ENCODE measurements around the gene SORCS3. TPM values are rescaled to one million over a fixed set of nuclear protein-coding genes. Genes with fewer than 3 reads are reported as not detected.

Gene SORCS3
- total RNA-seq, 1 experiment from 2014 or later: 0.04 TPM

DNA sequence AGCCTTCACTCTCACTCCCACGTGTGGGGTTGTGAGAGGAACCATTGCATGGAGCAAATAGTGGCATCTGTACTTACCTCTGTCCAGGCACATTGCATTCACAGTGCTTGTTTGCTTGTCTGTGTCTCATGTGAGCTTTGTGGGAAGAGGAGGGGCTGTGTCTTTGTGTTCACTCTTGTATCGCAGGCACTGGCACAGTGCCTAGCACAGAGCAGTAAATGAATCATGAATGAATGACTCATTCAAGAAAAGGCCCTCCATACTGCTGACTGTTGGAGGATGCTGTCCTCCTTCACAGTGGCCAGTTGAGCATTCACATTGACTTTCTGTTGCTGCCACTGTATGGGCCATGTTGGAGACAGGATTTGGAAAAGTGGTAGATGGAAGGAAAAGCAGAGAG, 125.3 kb downstream of the SORCS3 start:
- H3T11ph ChIP-seq (ENCODE audit: low read length): no peak overlapping the region
- H3K23ac ChIP-seq (ENCODE audit: insufficient read length, low read depth, low read length): no peak overlapping the region
- H3K56ac ChIP-seq (ENCODE audit: insufficient read length, low read depth, low read length): no peak overlapping the region
- no peaks in the 10 kb centered on the region; the same call in 1 of the 2 replicates for H3K79me2 ChIP-seq (ENCODE audit: insufficient read depth, low read length)
- H3K4ac ChIP-seq (ENCODE audit: low read depth, low read length): no peak overlapping the region
- H3K9me3 Mint-ChIP-seq: no peaks in the 10 kb centered on the region
- no peak overlapping the region for H2BK5ac ChIP-seq (ENCODE audit: insufficient read length, low read length)
- H3K4me2 ChIP-seq (ENCODE audit: insufficient read depth, insufficient read length, low read length): no peak overlapping the region
- no peak overlapping the region for H4K8ac ChIP-seq (replicated peaks; ENCODE audit: insufficient read length, low read depth, low read length)
- no peak overlapping the region for H2BK15ac ChIP-seq (ENCODE audit: low read depth, low read length)
- no peak overlapping the region for H4K5ac ChIP-seq (ENCODE audit: insufficient read length, low read depth, low read length)
- H2AK5ac ChIP-seq (ENCODE audit: insufficient read length, low read length): no peak overlapping the region
- no peak overlapping the region for H3K27ac ChIP-seq (ENCODE audit: insufficient read length, low read depth, low read length)
- no peaks in the 10 kb centered on the region; the same call in 1 of the 2 replicates for H3K27me3 ChIP-seq (ENCODE audit: insufficient read depth, low read length)
- WGBS (ENCODE audit: extremely low coverage, insufficient read length, low lambda C conversion rate): no CpG with 5 or more reads among the region's 2 CpGs
- H3K9ac ChIP-seq (ENCODE audit: extremely low read depth, insufficient read length, low read length): no peak overlapping the region
- TF ChIP-seq, protein P1, sequence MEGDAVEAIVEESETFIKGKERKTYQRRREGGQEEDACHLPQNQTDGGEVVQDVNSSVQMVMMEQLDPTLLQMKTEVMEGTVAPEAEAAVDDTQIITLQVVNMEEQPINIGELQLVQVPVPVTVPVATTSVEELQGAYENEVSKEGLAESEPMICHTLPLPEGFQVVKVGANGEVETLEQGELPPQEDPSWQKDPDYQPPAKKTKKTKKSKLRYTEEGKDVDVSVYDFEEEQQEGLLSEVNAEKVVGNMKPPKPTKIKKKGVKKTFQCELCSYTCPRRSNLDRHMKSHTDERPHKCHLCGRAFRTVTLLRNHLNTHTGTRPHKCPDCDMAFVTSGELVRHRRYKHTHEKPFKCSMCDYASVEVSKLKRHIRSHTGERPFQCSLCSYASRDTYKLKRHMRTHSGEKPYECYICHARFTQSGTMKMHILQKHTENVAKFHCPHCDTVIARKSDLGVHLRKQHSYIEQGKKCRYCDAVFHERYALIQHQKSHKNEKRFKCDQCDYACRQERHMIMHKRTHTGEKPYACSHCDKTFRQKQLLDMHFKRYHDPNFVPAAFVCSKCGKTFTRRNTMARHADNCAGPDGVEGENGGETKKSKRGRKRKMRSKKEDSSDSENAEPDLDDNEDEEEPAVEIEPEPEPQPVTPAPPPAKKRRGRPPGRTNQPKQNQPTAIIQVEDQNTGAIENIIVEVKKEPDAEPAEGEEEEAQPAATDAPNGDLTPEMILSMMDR (conservative IDR thresholded peaks at IDR 0.05): no peak
- H2AFZ ChIP-seq (ENCODE audit: low read length): no peak overlapping the region
- H4K91ac ChIP-seq (ENCODE audit: insufficient read length, low read depth, low read length): no peak overlapping the region
- H3K18ac ChIP-seq (ENCODE audit: insufficient read length, low read depth, low read length): no peak overlapping the region
- H3K4me1 ChIP-seq (ENCODE audit: insufficient read depth, low read length): no peaks in the 10 kb centered on the region; the same call in 1 of the 2 replicates
- H3K23me2 ChIP-seq (ENCODE audit: insufficient read length, low read depth, low read length, poor library complexity, severe bottlenecking): no peaks in the 10 kb centered on the region
- H3K36me3 Mint-ChIP-seq (ENCODE audit: insufficient read depth in 1 of 3, low read depth in 3 of 3): no peaks in the 10 kb centered on the region
- no peak for DNase-seq
- H3K79me1 ChIP-seq (ENCODE audit: insufficient read depth, low read depth, low read length, poor library complexity, severe bottlenecking): no peaks in the 10 kb centered on the region
- H3K14ac ChIP-seq (ENCODE audit: insufficient read depth, low read length): no peak overlapping the region
- no peak overlapping the region for H3K4me3 Mint-ChIP-seq
- peaks cover 31% of the 10 kb centered on the region for H3K27me3 Mint-ChIP-seq (ENCODE audit: low read depth)
- H3K9me3 ChIP-seq (ENCODE audit: control insufficient read depth, low read depth, low read length): no peaks in the 10 kb centered on the region
- H4K20me1 ChIP-seq (ENCODE audit: control insufficient read depth, insufficient read depth, insufficient read length): no peaks in the 10 kb centered on the region
- H3K27ac Mint-ChIP-seq: no peak overlapping the region
- no peak overlapping the region for H2BK120ac ChIP-seq (ENCODE audit: low read depth, low read length, poor library complexity, severe bottlenecking)
- peaks cover 14 to 22% of the 10 kb centered on the region in 2 experiments for H3K4me1 Mint-ChIP-seq
- no peak overlapping the region for H2BK12ac ChIP-seq (ENCODE audit: insufficient read length, low read depth, low read length)
- no peak overlapping the region for H2BK20ac ChIP-seq (ENCODE audit: low read depth, low read length, poor library complexity, severe bottlenecking)

All from H9 (cell line).